GM12891 (cell line): Measurements from ENCODE around the gene NUTM2E.
"Not testable (repeated sequence)": the region's sequence is repeated elsewhere in the genome, so short reads cannot be mapped to it uniquely, and the experiment has no call there.

Experiments
- PAX5 ChIP-seq: IDR thresholded peaks from 2 replicates; pipeline ENCODE4 v1.6.1; 2011; ENCODE audit warnings: low read length, moderate library complexity, mild to moderate bottlenecking; ENCODE audit not compliant: insufficient read depth, severe bottlenecking
- TAF1 ChIP-seq: IDR thresholded peaks from 2 replicates; pipeline ENCODE4 v1.6.1; 2011; ENCODE audit warnings: low read depth, low read length, control low read depth

DNA sequence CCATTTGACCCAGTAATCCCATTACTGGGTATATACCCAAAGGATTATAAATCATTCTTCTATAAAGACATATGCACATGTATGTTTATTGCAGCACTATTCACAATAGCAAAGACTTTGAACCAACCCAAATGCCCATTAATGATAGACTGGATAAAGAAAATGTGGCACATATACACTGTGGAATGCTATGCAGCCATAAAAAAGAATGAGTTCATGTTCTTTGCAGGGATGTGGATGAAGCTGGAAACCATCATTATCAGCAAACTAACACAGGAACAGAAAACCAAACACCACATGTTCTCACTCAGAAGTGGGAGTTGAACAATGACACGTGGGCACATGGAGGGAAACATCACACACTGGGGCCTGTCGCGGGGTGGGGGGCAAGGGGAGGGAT lies 7.3 kb downstream of the NUTM2E start:
- not testable (repeated sequence) for TF ChIP-seq PAX5, TAF1
